ENCODE results near the gene EPB41L4A. TPM values are rescaled to one million over a fixed set of nuclear protein-coding genes. Genes with fewer than 3 reads are reported as not detected.

EPB41L4A gene
- total and polyA plus RNA-seq, 2 donors from 2014 or later = 10.2 to 39.0 TPM

DNA sequence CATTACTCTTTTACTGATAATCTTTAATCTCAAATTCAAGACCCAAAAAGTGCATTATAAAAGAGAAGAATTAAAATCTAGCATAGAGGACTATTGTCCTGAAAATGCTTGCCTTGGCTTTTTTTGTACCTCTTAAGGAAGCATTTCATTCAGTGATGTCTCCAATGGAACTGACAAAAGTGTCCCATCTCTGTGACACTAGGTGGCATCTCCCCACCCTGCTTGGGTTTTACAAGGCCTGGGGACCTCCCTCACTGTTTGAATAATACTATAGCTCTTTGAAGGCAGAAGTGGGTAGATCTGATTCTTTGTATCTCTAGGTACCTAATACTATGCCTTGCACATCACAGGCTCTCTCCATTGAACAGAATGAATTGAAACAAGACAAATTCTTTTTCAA, 180.6 kb downstream of the EPB41L4A start:
- TF ChIP-seq, protein P1, sequence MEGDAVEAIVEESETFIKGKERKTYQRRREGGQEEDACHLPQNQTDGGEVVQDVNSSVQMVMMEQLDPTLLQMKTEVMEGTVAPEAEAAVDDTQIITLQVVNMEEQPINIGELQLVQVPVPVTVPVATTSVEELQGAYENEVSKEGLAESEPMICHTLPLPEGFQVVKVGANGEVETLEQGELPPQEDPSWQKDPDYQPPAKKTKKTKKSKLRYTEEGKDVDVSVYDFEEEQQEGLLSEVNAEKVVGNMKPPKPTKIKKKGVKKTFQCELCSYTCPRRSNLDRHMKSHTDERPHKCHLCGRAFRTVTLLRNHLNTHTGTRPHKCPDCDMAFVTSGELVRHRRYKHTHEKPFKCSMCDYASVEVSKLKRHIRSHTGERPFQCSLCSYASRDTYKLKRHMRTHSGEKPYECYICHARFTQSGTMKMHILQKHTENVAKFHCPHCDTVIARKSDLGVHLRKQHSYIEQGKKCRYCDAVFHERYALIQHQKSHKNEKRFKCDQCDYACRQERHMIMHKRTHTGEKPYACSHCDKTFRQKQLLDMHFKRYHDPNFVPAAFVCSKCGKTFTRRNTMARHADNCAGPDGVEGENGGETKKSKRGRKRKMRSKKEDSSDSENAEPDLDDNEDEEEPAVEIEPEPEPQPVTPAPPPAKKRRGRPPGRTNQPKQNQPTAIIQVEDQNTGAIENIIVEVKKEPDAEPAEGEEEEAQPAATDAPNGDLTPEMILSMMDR (IDR thresholded peaks at IDR 0.05; ENCODE audit: borderline replicate concordance, extremely low read depth, insufficient read depth) = no peak

DNA sequence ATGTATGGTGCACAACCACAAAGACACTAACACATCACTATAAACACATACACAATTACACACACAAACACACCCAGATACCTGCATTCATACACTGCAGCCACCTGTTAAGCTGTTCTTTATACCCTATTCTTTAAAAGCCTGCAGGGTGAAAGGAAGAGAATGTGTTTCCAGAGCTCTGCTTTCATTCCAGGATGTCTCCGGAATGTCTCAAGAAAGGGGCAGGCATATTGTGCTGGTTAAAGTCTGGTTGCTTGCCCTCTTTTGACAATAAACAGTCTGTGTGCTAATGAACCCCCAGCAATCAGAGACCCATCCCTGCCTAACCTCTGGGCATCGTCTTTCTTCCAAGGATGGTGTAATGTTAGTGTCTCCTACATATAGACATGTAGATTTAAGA, 181.6 kb downstream of the EPB41L4A start:
- H3K9me3 ChIP-seq (ENCODE audit: control insufficient read depth in 2 of 3, insufficient read depth in 1 of 3, low read length in 3 of 3) = no peaks in the 10 kb centered on the region
- no peak overlapping the region for H3K4me3 ChIP-seq (ENCODE audit: low read length in 3 of 3)
- no peaks in the 10 kb centered on the region for H3K27me3 ChIP-seq (ENCODE audit: control insufficient read depth, insufficient read depth, low read length)
- FAIRE-seq (no peak), DNase-seq (no peak)
- H3K27ac ChIP-seq (ENCODE audit: low read depth in 2 of 2, low read length in 2 of 2) = no peak overlapping the region
- peaks cover 0 to 2% (median 0%) of the 10 kb centered on the region in 3 donors for H3K36me3 ChIP-seq (ENCODE audit: control insufficient read depth in 2 of 3, insufficient read depth in 3 of 3, low read length in 3 of 3)
- H3K9ac ChIP-seq (ENCODE audit: low read length in 3 of 3) = no peak overlapping the region
- TF ChIP-seq, protein P1 (IDR thresholded peaks at IDR 0.05; ENCODE audit: borderline replicate concordance, extremely low read depth, insufficient read depth) = no peak
- H3K4me1 ChIP-seq (ENCODE audit: control insufficient read depth in 2 of 3, insufficient read depth in 2 of 3, low read depth in 1 of 3, low read length in 3 of 3) = peaks cover 0 to 13% (median 0%) of the 10 kb centered on the region in 3 donors
- intact Hi-C loops (cut with DNase I) = no loop called here

More for the DNA sequence above, 180.6 kb downstream of the EPB41L4A start:
- H3K9ac ChIP-seq (ENCODE audit: low read length in 3 of 3) = no peak overlapping the region
- peaks cover 0 to 2% (median 0%) of the 10 kb centered on the region in 3 donors for H3K36me3 ChIP-seq (ENCODE audit: control insufficient read depth in 2 of 3, insufficient read depth in 3 of 3, low read length in 3 of 3)
- H3K27me3 ChIP-seq (ENCODE audit: control insufficient read depth, insufficient read depth, low read length) = no peaks in the 10 kb centered on the region
- no peak overlapping the region for H3K27ac ChIP-seq (ENCODE audit: low read depth in 2 of 2, low read length in 2 of 2)
- H3K9me3 ChIP-seq (ENCODE audit: control insufficient read depth in 2 of 3, insufficient read depth in 1 of 3, low read length in 3 of 3) = no peaks in the 10 kb centered on the region
- peaks cover 0 to 13% (median 0%) of the 10 kb centered on the region in 3 donors for H3K4me1 ChIP-seq (ENCODE audit: control insufficient read depth in 2 of 3, insufficient read depth in 2 of 3, low read depth in 1 of 3, low read length in 3 of 3)
- DNase-seq (no peak), FAIRE-seq (no peak)
- intact Hi-C loops (cut with DNase I) = no loop called here
- no peak overlapping the region for H3K4me3 ChIP-seq (ENCODE audit: low read length in 3 of 3)

DNA sequence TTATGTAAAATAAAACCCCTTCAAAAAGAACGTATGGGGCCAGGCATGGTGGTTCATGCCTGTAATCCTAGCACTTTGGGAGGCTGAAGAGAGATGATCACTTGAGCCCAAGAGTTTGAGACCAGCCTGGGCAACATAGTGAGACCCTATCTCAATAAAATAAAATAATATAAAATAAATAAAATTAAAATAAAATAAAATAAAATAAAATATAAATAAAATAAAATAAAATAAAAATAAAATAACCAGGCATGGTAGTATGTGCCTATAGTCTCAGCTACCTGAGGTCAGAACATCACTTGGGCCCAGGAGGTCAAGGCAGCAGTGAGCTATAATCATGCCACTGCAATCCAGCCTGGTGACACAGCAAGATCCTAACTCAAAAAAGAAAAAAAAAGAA, 185.1 kb downstream of the EPB41L4A start:
- intact Hi-C loops (cut with DNase I) = no loop called here
- Histone ChIP-seq H3K36me3 (ENCODE audit: control insufficient read depth in 2 of 3, insufficient read depth in 3 of 3, low read length in 3 of 3) (no peaks in the 10 kb centered on the region), H3K9ac (ENCODE audit: low read length in 3 of 3) (no peak overlapping the region), H3K27ac (ENCODE audit: low read depth in 2 of 2, low read length in 2 of 2) (no peak overlapping the region), H3K27me3 (ENCODE audit: control insufficient read depth, insufficient read depth, low read length) (no peaks in the 10 kb centered on the region), H3K9me3 (ENCODE audit: control insufficient read depth in 2 of 3, insufficient read depth in 1 of 3, low read length in 3 of 3) (no peaks in the 10 kb centered on the region), H3K4me3 (ENCODE audit: low read length in 3 of 3) (no peak overlapping the region), H3K4me1 (ENCODE audit: control insufficient read depth in 2 of 3, insufficient read depth in 2 of 3, low read depth in 1 of 3, low read length in 3 of 3) (peaks cover 0 to 9% (median 0%) of the 10 kb centered on the region in 3 donors)
- TF ChIP-seq, protein P1 (IDR thresholded peaks at IDR 0.05; ENCODE audit: borderline replicate concordance, extremely low read depth, insufficient read depth) = no peak
- DNase-seq (no peak), FAIRE-seq (no peak)

GRCh38 chr5:112232667-112233066, 186.4 kb downstream of the EPB41L4A start:
- DNase-seq = no peak
- no peaks in the 10 kb centered on the region for H3K36me3 ChIP-seq (ENCODE audit: control insufficient read depth in 2 of 3, insufficient read depth in 3 of 3, low read length in 3 of 3)
- no peak for FAIRE-seq
- no peak overlapping the region for H3K27ac ChIP-seq (ENCODE audit: low read depth in 2 of 2, low read length in 2 of 2)
- no peak overlapping the region for H3K9ac ChIP-seq (ENCODE audit: low read length in 3 of 3)
- TF ChIP-seq, protein P1 (IDR thresholded peaks at IDR 0.05; ENCODE audit: borderline replicate concordance, extremely low read depth, insufficient read depth) = no peak
- H3K27me3 ChIP-seq (ENCODE audit: control insufficient read depth, insufficient read depth, low read length) = no peaks in the 10 kb centered on the region
- no peaks in the 10 kb centered on the region for H3K9me3 ChIP-seq (ENCODE audit: control insufficient read depth in 2 of 3, insufficient read depth in 1 of 3, low read length in 3 of 3)
- intact Hi-C loops (cut with DNase I) = no loop called here
- peaks cover 2 to 21% (median 3%) of the 10 kb centered on the region in 3 donors for H3K4me1 ChIP-seq (ENCODE audit: control insufficient read depth in 2 of 3, insufficient read depth in 2 of 3, low read depth in 1 of 3, low read length in 3 of 3)
- H3K4me3 ChIP-seq (ENCODE audit: low read length in 3 of 3) = no peak overlapping the region
